WERI-Rb-1 (cell line): ENCODE measurements around the gene THAP2.

Source experiments
- DNase-seq: peaks from one replicate; pipeline ENCODE4 v3.0.0-alpha.2; 2020
- H3K27ac ChIP-seq: fragments of 250-450 bp; sonication (Bioruptor Pico); 2 replicates; pipeline ENCODE4 v1.5.1; 2020; ENCODE audit warnings: mild to moderate bottlenecking, moderate library complexity
- H3K27me3 ChIP-seq: fragments of 250-450 bp; sonication (Bioruptor Pico); 2 replicates; pipeline ENCODE4 v1.5.1; 2021; ENCODE audit warnings: mild to moderate bottlenecking, low read depth, moderate library complexity; ENCODE audit not compliant: insufficient read depth, severe bottlenecking
- H3K36me3 ChIP-seq: fragments of 250-450 bp; sonication (Bioruptor Pico); 2 replicates; pipeline ENCODE4 v1.5.1; 2020; ENCODE audit warnings: mild to moderate bottlenecking, moderate library complexity
- H3K4me3 ChIP-seq: 2 replicates; pipeline ENCODE4 v1.5.1; 2011; ENCODE audit warnings: low read depth, mild to moderate bottlenecking, control low read depth, low read length
- H3K9me3 ChIP-seq: fragments of 250-450 bp; sonication (Bioruptor Pico); 2 replicates; pipeline ENCODE4 v1.5.1; 2021; ENCODE audit warnings: mild to moderate bottlenecking, moderate library complexity; ENCODE audit not compliant: severe bottlenecking
- TF ChIP-seq, protein P1 (sequence below): IDR thresholded peaks from 2 replicates; pipeline ENCODE4 v1.5.1; 2011; ENCODE audit warnings: low read depth, mild to moderate bottlenecking, control low read depth, inconsistent platforms, low read length

The THAP2 gene

DNA sequence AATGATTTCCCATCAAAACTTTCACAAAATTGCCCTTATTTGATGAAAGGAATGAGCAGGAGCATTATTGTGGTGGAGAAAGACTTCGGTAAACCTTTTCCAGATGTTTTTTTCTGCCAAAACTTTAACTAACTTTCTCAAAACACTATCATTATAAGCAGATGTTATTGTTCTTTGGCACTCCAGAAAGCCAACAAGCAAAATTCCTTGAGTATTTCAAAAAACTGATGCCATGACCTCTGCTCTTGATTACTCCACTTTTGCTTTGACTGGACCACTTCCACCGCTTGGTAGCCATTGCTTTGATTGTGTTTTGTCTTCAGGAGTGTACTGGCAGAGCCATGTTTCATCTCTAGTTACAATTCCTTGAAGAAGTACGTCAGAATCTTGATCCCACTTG, 60.9 kb downstream of the THAP2 start:
- TF ChIP-seq, protein P1, sequence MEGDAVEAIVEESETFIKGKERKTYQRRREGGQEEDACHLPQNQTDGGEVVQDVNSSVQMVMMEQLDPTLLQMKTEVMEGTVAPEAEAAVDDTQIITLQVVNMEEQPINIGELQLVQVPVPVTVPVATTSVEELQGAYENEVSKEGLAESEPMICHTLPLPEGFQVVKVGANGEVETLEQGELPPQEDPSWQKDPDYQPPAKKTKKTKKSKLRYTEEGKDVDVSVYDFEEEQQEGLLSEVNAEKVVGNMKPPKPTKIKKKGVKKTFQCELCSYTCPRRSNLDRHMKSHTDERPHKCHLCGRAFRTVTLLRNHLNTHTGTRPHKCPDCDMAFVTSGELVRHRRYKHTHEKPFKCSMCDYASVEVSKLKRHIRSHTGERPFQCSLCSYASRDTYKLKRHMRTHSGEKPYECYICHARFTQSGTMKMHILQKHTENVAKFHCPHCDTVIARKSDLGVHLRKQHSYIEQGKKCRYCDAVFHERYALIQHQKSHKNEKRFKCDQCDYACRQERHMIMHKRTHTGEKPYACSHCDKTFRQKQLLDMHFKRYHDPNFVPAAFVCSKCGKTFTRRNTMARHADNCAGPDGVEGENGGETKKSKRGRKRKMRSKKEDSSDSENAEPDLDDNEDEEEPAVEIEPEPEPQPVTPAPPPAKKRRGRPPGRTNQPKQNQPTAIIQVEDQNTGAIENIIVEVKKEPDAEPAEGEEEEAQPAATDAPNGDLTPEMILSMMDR = no peak
- Histone ChIP-seq H3K4me3 (no peak overlapping the region), H3K36me3 (no peaks in the 10 kb centered on the region), H3K9me3 (no peaks in the 10 kb centered on the region), H3K27ac (no peak overlapping the region), H3K27me3 (no peaks in the 10 kb centered on the region)
- DNase-seq = no peak

DNA sequence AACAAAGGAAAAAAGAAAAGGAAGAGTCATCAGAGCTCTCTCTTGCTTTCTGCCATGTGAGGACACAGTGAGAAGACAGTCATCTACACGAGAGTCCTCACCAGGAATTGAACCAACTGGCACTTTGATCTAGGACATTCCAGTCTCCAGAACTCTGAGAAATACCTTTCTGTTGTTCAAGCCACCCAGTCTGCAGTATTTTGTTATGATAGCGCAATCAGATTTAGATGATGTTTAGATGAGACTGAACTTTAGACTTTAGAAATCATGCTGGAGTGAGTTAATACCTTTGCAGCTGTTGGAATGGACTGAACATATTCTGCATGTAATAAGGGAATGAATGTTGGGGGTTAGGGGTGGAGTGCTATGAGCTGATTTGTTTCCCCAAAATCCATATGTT, 62.4 kb downstream of the THAP2 start:
- no peaks in the 10 kb centered on the region for H3K9me3 ChIP-seq
- H3K36me3 ChIP-seq = no peaks in the 10 kb centered on the region
- H3K27ac ChIP-seq = no peak overlapping the region
- TF ChIP-seq, protein P1 = no peak
- no peak for DNase-seq
- H3K4me3 ChIP-seq = no peak overlapping the region
- no peaks in the 10 kb centered on the region for H3K27me3 ChIP-seq

DNA sequence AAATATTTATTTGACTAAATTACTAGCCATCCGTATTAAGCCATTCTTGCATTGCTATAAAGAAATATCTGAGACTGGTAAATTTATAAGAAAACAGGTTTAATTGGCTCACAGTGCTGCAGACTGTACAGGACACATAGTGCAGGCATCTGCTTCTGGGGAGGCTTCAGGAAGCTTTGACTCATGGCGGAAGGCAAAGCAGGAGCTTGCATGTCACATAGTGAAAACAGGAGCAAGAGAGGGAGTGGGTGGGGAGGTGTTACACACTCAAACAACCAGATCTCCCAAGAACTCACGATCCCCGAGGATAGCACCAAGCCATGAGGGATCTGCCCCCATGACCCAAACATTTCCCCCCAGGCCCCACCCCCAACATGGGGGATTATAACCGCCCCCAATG, 63.9 kb downstream of the THAP2 start:
- no peaks in the 10 kb centered on the region for H3K27me3 ChIP-seq
- no peak overlapping the region for H3K4me3 ChIP-seq
- DNase-seq = no peak
- no peak overlapping the region for H3K27ac ChIP-seq
- no peaks in the 10 kb centered on the region for H3K36me3 ChIP-seq
- TF ChIP-seq, protein P1 = no peak
- H3K9me3 ChIP-seq = no peaks in the 10 kb centered on the region
